Type B pancreatic cell (in vitro differentiated cells): ENCODE measurements around the gene FBL. TPM values are rescaled to one million over a fixed set of nuclear protein-coding genes. Genes with fewer than 3 reads are reported as not detected.

Experiments
- DNase-seq: peaks from one replicate; pipeline ENCODE4 v3.0.0; 2021; ENCODE audit warnings: mixed read lengths; ENCODE audit not compliant: unreplicated experiment; ENCODE audit errors: extremely low spot score
- H3K27ac Mint-ChIP-seq: 2 replicates; pipeline ENCODE4 v1.8.0; 2021; ENCODE audit warnings: mild to moderate bottlenecking, mixed read lengths
- H3K27me3 Mint-ChIP-seq: 2 replicates; pipeline ENCODE4 v1.8.0; 2021; ENCODE audit warnings: mixed read lengths
- H3K36me3 Mint-ChIP-seq: 2 replicates; pipeline ENCODE4 v1.8.0; 2021; ENCODE audit warnings: mixed read lengths
- H3K4me1 Mint-ChIP-seq: one replicate; pipeline ENCODE4 v1.8.0; 2021; ENCODE audit warnings: mixed read lengths; ENCODE audit not compliant: unreplicated experiment
- H3K4me3 Mint-ChIP-seq: 2 replicates; pipeline ENCODE4 v1.8.0; 2021; ENCODE audit warnings: mild to moderate bottlenecking, mixed read lengths
- H3K9me3 Mint-ChIP-seq: 2 replicates; pipeline ENCODE4 v1.8.0; 2021; ENCODE audit warnings: mixed read lengths
- total RNA-seq: library from RNA; stranded (reverse); gene quantifications from 2 replicates; pipeline ENCODE4 v1.2.1, GENCODE V29; 2021; ENCODE audit warnings: low replicate concordance
- TF ChIP-seq, protein P1 (sequence below): fragments of 200-600 bp; sonication (generic); conservative IDR thresholded peaks from 2 replicates; pipeline ENCODE4 v1.5.0; 2021; ENCODE audit warnings: antibody characterized with exemption, mild to moderate bottlenecking

FBL gene
- total RNA-seq, 1 donor from 2014 or later, result 356 TPM

- Mint-ChIP-seq H3K27ac (no peak overlapping the region), H3K4me3 (no peak overlapping the region), H3K4me1 (peaks cover 6% of the 10 kb centered on the region), H3K9me3 (no peaks in the 10 kb centered on the region), H3K36me3 (no peaks in the 10 kb centered on the region), H3K27me3 (no peaks in the 10 kb centered on the region)
- TF ChIP-seq, protein P1, sequence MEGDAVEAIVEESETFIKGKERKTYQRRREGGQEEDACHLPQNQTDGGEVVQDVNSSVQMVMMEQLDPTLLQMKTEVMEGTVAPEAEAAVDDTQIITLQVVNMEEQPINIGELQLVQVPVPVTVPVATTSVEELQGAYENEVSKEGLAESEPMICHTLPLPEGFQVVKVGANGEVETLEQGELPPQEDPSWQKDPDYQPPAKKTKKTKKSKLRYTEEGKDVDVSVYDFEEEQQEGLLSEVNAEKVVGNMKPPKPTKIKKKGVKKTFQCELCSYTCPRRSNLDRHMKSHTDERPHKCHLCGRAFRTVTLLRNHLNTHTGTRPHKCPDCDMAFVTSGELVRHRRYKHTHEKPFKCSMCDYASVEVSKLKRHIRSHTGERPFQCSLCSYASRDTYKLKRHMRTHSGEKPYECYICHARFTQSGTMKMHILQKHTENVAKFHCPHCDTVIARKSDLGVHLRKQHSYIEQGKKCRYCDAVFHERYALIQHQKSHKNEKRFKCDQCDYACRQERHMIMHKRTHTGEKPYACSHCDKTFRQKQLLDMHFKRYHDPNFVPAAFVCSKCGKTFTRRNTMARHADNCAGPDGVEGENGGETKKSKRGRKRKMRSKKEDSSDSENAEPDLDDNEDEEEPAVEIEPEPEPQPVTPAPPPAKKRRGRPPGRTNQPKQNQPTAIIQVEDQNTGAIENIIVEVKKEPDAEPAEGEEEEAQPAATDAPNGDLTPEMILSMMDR, result no peak
- no peak for DNase-seq
Observed at GRCh38 chr19:39867952-39868351, 21.8 kb upstream of the FBL start.

GRCh38 chr19:39867133-39867532 is 21.0 kb upstream of the FBL start:
- Mint-ChIP-seq H3K4me1 (peaks cover 6% of the 10 kb centered on the region), H3K36me3 (no peaks in the 10 kb centered on the region), H3K27ac (no peak overlapping the region), H3K9me3 (no peaks in the 10 kb centered on the region), H3K27me3 (no peaks in the 10 kb centered on the region), H3K4me3 (no peak overlapping the region)
- DNase-seq, result no peak
- TF ChIP-seq, protein P1, result no peak

GRCh38 chr19:39865953-39866352 is 19.8 kb upstream of the FBL start:
- TF ChIP-seq, protein P1, result no peak

GRCh38 chr19:39865186-39865585 is 19.0 kb upstream of the FBL start:
- Mint-ChIP-seq H3K9me3 (no peaks in the 10 kb centered on the region), H3K4me3 (no peak overlapping the region), H3K36me3 (no peaks in the 10 kb centered on the region), H3K27me3 (no peaks in the 10 kb centered on the region), H3K27ac (no peak overlapping the region), H3K4me1 (peaks cover 4% of the 10 kb centered on the region)
- TF ChIP-seq, protein P1, result no peak
- DNase-seq, result no peak

More at GRCh38 chr19:39865953-39866352, 19.8 kb upstream of the FBL start:
- Mint-ChIP-seq H3K4me1 (peaks cover 6% of the 10 kb centered on the region), H3K36me3 (no peaks in the 10 kb centered on the region), H3K27me3 (no peaks in the 10 kb centered on the region), H3K27ac (no peak overlapping the region), H3K9me3 (no peaks in the 10 kb centered on the region), H3K4me3 (no peak overlapping the region)
- no peak for DNase-seq

DNA sequence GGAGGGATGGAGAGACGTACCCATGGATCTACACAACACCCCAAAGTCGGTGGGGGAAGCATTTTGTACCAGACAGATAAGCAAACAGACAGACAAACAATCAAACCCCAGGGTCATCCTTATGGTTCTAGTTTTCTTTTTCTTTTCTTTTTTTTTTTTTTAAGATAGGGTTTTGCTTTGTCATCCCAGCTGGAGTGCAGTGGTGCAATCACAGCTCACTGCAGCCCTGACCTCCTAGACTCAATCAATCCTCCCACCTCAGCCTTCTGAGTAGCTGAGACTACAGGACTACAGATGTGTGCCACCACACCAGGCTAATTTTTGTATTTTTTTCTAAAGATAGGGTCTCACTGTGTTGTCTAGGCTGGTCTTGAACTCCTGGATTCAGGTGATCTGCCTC is 17.9 kb upstream of the FBL start:
- no peak overlapping the region for H3K27ac Mint-ChIP-seq
- TF ChIP-seq, protein P1, result no peak
- no peaks in the 10 kb centered on the region for H3K27me3 Mint-ChIP-seq
- no peak for DNase-seq
- no peak overlapping the region for H3K4me3 Mint-ChIP-seq
- no peaks in the 10 kb centered on the region for H3K4me1 Mint-ChIP-seq
- no peaks in the 10 kb centered on the region for H3K36me3 Mint-ChIP-seq
- H3K9me3 Mint-ChIP-seq, result no peaks in the 10 kb centered on the region

DNA sequence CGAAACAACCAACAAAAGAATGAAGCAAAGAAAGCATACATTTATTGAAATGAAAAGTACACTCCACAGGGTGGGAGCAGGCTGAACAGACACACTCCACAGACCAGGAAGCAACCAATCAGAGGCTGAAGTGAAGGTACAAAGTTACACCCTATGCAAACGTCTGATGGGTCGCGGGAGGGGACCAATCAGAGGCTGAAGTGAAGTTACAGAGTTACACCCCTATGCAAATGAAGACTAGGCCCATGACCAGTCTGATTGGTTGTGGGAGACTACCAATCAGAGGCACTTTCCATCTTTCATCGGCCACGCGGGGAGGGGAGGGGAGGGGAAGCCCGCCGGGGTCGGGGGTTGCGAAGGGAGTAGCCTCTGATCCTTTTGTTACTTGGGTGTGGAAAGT is 12.4 kb upstream of the FBL start:
- Mint-ChIP-seq H3K9me3 (peaks cover 5% of the 10 kb centered on the region), H3K27ac (no peak overlapping the region), H3K36me3 (peaks cover 3% of the 10 kb centered on the region), H3K4me1 (no peaks in the 10 kb centered on the region), H3K4me3 (peak overlapping the region; percentile 71), H3K27me3 (no peaks in the 10 kb centered on the region)
- TF ChIP-seq, protein P1, result no peak
- no peak for DNase-seq
